Ovary (tissue), 9 donors: ENCODE measurements around the gene TPH1. TPM values are rescaled to one million over a fixed set of nuclear protein-coding genes. Genes with fewer than 3 reads are reported as not detected.

ENCODE experiments used
- DNase-seq, 5 donors: peaks; one replicate each; pipeline ENCODE4 v3.0.0-alpha.2; 2019 to 2020
- H3K27ac ChIP-seq, 2 donors: fragments of 200-600 bp; one replicate each; pipeline versions ENCODE4 v1.5.1 to v1.8.0; 2019 to 2022
- H3K27me3 ChIP-seq: fragments of 200-600 bp; one replicate; pipeline ENCODE4 v1.8.0; 2022
- H3K36me3 ChIP-seq: fragments of 200-600 bp; sonication (generic); one replicate; pipeline ENCODE4 v1.5.1; 2019
- H3K4me1 ChIP-seq: one replicate; pipeline ENCODE4 v1.8.1; 2013; ENCODE audit warnings: mild to moderate bottlenecking, moderate library complexity; ENCODE audit not compliant: insufficient read depth
- H3K4me3 ChIP-seq: fragments of 200-600 bp; sonication (generic); one replicate; pipeline ENCODE4 v1.5.1; 2017
- H3K9me3 ChIP-seq, 2 donors: fragments of 200-600 bp in 1 of 2; sonication (generic) in 1 of 2; one replicate each; pipeline versions ENCODE4 v1.5.1 to v1.8.1; 2013 to 2019; ENCODE audit warnings: mild to moderate bottlenecking in 1 of 2, moderate library complexity in 1 of 2
- EP300 ChIP-seq: sonication (generic); formaldehyde crosslinking; IDR thresholded peaks from one replicate; pipeline ENCODE4 v1.6.1; 2017; ENCODE audit warnings: antibody characterized with exemption
- POLR2A ChIP-seq: fragments of 450-650 bp; IDR thresholded peaks from one replicate; pipeline ENCODE4 v1.6.1; 2017; ENCODE audit warnings: antibody characterized with exemption, mild to moderate bottlenecking, moderate library complexity
- WGBS, 3 donors: extraction: QIAGEN DNeasy Blood & Tissue Kit in 1 of 3; methylation state at CpG; one replicate each; pipeline versions ENCODE4 v1.1.5 to v1.1.7; 2013 to 2017; 5-methylcytosine and 5-hydroxymethylcytosine counted together
- intact Hi-C, 4 donors: fragments of 100-400 bp; cut with DNase I; formaldehyde crosslinking; loops; one replicate each; pipeline versions ENCODE4 v1.11.0 to v1.15.1; 2022 to 2023
- polyA plus RNA-seq, 2 donors: library from polyadenylated mRNA; stranded (reverse); fragments of 200-250 nt in 1 of 2; fragments of 350-450 nt in 1 of 2; fragmentation: Illumina TruSeq in 1 of 2; extraction: RNeasy Lipid Tissue Mini Kit (QIAGEN cat#74804) in 1 of 2; gene quantifications; one replicate each; pipeline ENCODE4 v1.2.3, GENCODE V29; 2013 to 2014
- total RNA-seq, 7 donors: library from RNA; depleted of rRNA in 2 of 7; stranded (reverse); fragments of >200 nt in 2 of 7; fragmentation: NEBNext Ultra II Directional in 3 of 7; extraction: Animal tissue kit (Norgen Biotek cat#: 25700) in 3 of 7; gene quantifications; one replicate each; pipeline versions ENCODE4 v1.1.0 to v1.2.4, GENCODE V29; 2016 to 2023
- TF ChIP-seq, protein P1 (sequence below), 3 donors: fragments of 450-650 bp in 2 of 3; fragments of 200-600 bp in 1 of 3; IDR thresholded peaks; one replicate each; pipeline versions ENCODE4 v1.5.1 to v1.8.0; 2016 to 2022; ENCODE audit warnings: antibody characterized with exemption in 3 of 3, mild to moderate bottlenecking in 1 of 3
- donor health status: DM: no; HTN: no; CAD: no; lungs with moderate emphysema.
- donor health status: DM: no; HTN: no; CAD: no.
- donor health status: Bipolar disorder and iron deficiency.
- donor health status: DM: yes; HTN: yes; CAD: no.
- donor health status: DM: no; HTN: no; CAD: no.
- donor health status: DM: yes; HTN: yes; CAD: no.

Gene TPH1
- total and polyA plus RNA-seq, 9 donors, result 0.28 to 1.6 (median 0.57) TPM

DNA sequence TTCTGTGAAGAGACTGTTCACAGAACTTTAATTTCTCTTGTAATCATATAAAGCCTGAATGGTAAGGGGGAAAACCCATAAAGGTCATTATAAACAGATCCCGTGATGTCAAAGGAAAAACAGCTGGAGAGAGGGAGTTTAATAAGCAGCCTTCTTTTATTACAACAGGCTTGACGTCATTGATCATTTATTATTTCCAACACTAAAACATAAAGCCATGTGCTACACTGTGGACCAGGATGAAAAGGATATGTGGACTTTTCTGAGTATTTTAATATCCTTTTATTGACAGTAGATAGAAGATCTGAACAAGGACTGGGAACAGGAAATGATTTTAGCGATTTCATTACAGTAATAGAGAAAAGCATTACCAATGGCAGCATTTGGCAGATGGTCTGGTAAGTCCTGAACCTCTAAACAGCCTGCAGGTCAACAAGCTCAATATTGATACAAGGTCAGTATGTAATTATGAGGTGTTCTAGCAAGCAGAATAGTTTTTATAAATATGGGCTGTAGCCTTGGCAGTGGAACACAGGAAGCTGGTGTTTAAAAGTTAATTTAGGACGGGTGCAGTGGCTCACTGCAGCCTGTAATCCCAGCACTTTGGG, 25.1 kb upstream of the TPH1 start:
- no peak overlapping the region for H3K27ac ChIP-seq
- no peak for TF ChIP-seq EP300
- TF ChIP-seq, protein P1, sequence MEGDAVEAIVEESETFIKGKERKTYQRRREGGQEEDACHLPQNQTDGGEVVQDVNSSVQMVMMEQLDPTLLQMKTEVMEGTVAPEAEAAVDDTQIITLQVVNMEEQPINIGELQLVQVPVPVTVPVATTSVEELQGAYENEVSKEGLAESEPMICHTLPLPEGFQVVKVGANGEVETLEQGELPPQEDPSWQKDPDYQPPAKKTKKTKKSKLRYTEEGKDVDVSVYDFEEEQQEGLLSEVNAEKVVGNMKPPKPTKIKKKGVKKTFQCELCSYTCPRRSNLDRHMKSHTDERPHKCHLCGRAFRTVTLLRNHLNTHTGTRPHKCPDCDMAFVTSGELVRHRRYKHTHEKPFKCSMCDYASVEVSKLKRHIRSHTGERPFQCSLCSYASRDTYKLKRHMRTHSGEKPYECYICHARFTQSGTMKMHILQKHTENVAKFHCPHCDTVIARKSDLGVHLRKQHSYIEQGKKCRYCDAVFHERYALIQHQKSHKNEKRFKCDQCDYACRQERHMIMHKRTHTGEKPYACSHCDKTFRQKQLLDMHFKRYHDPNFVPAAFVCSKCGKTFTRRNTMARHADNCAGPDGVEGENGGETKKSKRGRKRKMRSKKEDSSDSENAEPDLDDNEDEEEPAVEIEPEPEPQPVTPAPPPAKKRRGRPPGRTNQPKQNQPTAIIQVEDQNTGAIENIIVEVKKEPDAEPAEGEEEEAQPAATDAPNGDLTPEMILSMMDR (IDR thresholded peaks at IDR 0.05), result no peak
- TF ChIP-seq POLR2A, result no peak
- WGBS, 3 donors, result 53 to 75% (median 65%) methylated on average over 4 of the region's 4 CpGs

DNA sequence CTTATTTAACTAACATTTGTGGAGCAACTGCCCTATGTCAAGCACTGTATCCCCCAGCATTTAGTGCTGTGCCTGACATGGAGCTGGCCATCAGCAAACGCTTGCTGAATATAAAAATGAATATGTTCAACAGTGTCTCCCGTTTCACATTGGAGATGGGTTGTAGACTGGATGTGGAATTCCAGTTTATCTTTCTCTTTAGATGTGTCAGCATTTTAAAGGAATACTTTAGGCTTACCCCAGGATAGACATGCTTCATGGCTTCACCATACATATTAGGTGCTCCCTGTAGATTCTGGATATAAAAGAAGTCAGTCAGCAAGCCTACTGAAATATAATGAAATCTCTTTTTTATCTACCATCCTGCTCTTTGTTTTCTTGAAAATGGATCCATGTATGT, 21.3 kb upstream of the TPH1 start:
- intact Hi-C loops, result no loop called here
- WGBS, 3 donors, result 85 to 92% (median 86%) methylated on average over 2 of the region's 2 CpGs
- no peak overlapping the region for H3K4me3 ChIP-seq
- no peak for DNase-seq
- H3K27ac ChIP-seq, result no peak overlapping the region
- TF ChIP-seq EP300, result no peak
- TF ChIP-seq POLR2A, result no peak
- TF ChIP-seq, protein P1 (IDR thresholded peaks at IDR 0.05), result no peak
- no peaks in the 10 kb centered on the region for H3K9me3 ChIP-seq
- no peaks in the 10 kb centered on the region for H3K36me3 ChIP-seq
- no peaks in the 10 kb centered on the region for H3K27me3 ChIP-seq
- no peaks in the 10 kb centered on the region for H3K4me1 ChIP-seq

More for the DNA sequence above, 25.1 kb upstream of the TPH1 start:
- no peaks in the 10 kb centered on the region for H3K9me3 ChIP-seq
- no peaks in the 10 kb centered on the region for H3K36me3 ChIP-seq
- intact Hi-C loops, result no loop called here
- DNase-seq, result no peak
- no peak overlapping the region for H3K4me3 ChIP-seq
- no peaks in the 10 kb centered on the region for H3K4me1 ChIP-seq
- no peaks in the 10 kb centered on the region for H3K27me3 ChIP-seq

DNA sequence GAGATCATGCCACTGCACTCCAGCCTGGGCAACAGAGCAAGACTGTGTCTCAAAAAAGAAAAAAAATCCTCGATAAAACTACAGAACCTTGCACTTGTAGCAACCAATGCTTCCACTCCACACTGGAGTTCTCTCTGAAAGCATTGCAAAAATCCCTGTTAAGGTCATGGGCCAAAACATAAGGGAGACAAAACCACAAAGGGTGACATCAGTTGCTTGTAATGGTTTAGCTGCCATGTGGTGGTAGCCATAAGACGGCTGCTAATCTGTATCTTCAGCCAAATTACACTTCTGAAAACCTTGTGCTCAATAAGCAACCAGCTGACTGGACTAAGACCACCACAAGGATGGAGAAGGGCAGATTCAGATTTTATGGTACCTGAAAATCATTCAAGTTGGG, 20.6 kb upstream of the TPH1 start:
- Histone ChIP-seq H3K27ac (no peak overlapping the region), H3K36me3 (no peaks in the 10 kb centered on the region), H3K4me1 (no peaks in the 10 kb centered on the region), H3K27me3 (no peaks in the 10 kb centered on the region), H3K9me3 (no peaks in the 10 kb centered on the region), H3K4me3 (no peak overlapping the region)
- intact Hi-C loops, result no loop called here
- WGBS, 3 donors, result 81 to 86% (median 84%) methylated on average over 2 of the region's 2 CpGs
- no peak for TF ChIP-seq EP300
- TF ChIP-seq POLR2A, result no peak
- TF ChIP-seq, protein P1 (IDR thresholded peaks at IDR 0.05), result no peak
- no peak for DNase-seq

DNA sequence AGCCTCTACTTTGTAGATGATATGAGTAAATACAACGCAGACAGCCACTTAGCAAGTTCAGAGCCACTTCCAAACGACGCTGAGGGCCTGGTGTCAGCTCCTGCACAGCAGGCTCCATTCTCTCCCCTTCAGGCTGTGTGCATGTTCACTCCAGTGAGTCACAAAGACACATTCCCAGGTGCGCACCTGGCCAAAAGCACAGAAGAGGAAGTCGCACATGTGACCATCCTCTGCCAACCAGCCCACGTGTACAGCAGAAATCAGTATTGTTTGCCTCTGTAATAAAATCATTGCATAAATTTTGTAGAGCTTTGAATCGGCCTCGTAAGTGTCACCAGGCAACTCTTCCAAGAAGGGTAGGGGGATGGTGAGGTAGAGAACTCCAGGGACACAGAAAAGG, 19.5 kb upstream of the TPH1 start:
- no peaks in the 10 kb centered on the region for H3K27me3 ChIP-seq
- no peak for TF ChIP-seq POLR2A
- TF ChIP-seq, protein P1 (IDR thresholded peaks at IDR 0.05), result no peak
- TF ChIP-seq EP300, result no peak
- no peak for DNase-seq
- intact Hi-C loops, result no loop called here
- no peak overlapping the region for H3K27ac ChIP-seq
- WGBS, 3 donors, result 87 to 92% (median 92%) methylated on average over 8 of the region's 8 CpGs
- H3K4me1 ChIP-seq, result no peaks in the 10 kb centered on the region
- H3K4me3 ChIP-seq, result no peak overlapping the region
- H3K36me3 ChIP-seq, result no peaks in the 10 kb centered on the region
- no peaks in the 10 kb centered on the region for H3K9me3 ChIP-seq
